MM.1S (cell line): Measurements from ENCODE around the gene MRPL48.

Experiments used
- EZH2phosphoT487 ChIP-seq: fragments of 300-600 bp; sonication (generic); IDR thresholded peaks from 2 replicates; pipeline ENCODE4 v1.6.1; 2018; ENCODE audit warnings: antibody characterized with exemption, low read length
- TF ChIP-seq, protein P1 (sequence below): fragments of 300-600 bp; sonication (generic); IDR thresholded peaks from 2 replicates; pipeline ENCODE4 v1.5.1; 2016; ENCODE audit warnings: antibody characterized with exemption, low read length, mixed read lengths

DNA sequence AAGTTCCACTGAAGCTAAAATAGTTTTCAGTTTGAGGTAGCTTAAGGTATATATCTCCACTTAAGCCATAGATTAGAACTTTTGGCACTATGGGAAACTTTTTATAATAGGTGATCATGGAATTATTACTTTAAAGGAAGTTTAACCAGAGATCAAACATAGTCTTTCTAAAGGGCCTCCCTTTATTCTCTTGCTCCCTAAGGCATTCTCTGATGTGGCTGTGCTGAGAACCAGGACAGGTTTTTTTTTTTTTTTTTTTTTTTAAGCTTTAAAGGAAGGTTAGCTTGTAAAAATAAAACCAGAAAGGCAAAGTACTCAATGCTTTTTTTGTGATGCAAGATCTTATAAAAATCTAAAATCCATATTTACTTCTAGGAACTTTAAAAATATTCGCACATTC lies 2.9 kb upstream of the MRPL48 start:
- TF ChIP-seq, protein P1, sequence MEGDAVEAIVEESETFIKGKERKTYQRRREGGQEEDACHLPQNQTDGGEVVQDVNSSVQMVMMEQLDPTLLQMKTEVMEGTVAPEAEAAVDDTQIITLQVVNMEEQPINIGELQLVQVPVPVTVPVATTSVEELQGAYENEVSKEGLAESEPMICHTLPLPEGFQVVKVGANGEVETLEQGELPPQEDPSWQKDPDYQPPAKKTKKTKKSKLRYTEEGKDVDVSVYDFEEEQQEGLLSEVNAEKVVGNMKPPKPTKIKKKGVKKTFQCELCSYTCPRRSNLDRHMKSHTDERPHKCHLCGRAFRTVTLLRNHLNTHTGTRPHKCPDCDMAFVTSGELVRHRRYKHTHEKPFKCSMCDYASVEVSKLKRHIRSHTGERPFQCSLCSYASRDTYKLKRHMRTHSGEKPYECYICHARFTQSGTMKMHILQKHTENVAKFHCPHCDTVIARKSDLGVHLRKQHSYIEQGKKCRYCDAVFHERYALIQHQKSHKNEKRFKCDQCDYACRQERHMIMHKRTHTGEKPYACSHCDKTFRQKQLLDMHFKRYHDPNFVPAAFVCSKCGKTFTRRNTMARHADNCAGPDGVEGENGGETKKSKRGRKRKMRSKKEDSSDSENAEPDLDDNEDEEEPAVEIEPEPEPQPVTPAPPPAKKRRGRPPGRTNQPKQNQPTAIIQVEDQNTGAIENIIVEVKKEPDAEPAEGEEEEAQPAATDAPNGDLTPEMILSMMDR: no peak
- no peak for TF ChIP-seq EZH2phosphoT487
